ENCODE results near the gene SLC6A3. TPM values are rescaled to one million over a fixed set of nuclear protein-coding genes. Genes with fewer than 3 reads are reported as not detected.

The SLC6A3 gene
- total and polyA plus RNA-seq, 9 of the 15 experiments (the other 6 are each of a cell fraction or from before 2014, with no cell fraction given): not detected

GRCh38 chr5:1483856-1484729 is 38.9 kb upstream of the SLC6A3 start:
- intact Hi-C loops (cut with micrococcal nuclease) (no loop called here), in situ Hi-C loops (cut with MboI) (no loop called here)
- no TSS peak for BruUV-seq (replicated peaks)
- peak; percentile 60 for FAIRE-seq
- H3K79me2 ChIP-seq (ENCODE audit: control insufficient read depth, insufficient read depth, low read length): no peaks in the 10 kb centered on the region
- no peaks in the 10 kb centered on the region for H3K27me3 ChIP-seq (ENCODE audit: control insufficient read depth in 2 of 2, insufficient read depth in 2 of 2, low read length in 2 of 2)
- no peak overlapping the region for H2AFZ ChIP-seq (ENCODE audit: low read depth, low read length)
- no peak overlapping the region; a peak in 1 of 4 replicates for H3K9ac ChIP-seq (ENCODE audit: insufficient read depth in 1 of 2, low read depth in 2 of 2, low read length in 2 of 2)
- no peak for TF ChIP-seq FUS (optimal IDR thresholded peaks at IDR 0.05; ENCODE audit: low read depth, low read length)
- no peak for TF ChIP-seq CBFB (CRISPR knock-in tag; IDR thresholded peaks at IDR 0.05)
- TF ChIP-seq TFAM (CRISPR knock-in tag; conservative IDR thresholded peaks at IDR 0.05): no peak
- no peak for TF ChIP-seq ELK1 (CRISPR knock-in tag; IDR thresholded peaks at IDR 0.05)
- TF ChIP-seq PCBP2 (IDR thresholded peaks at IDR 0.05; ENCODE audit: low read depth, low read length, poor library complexity, severe bottlenecking): no peak
- no peak for TF ChIP-seq NCOA4 (IDR thresholded peaks at IDR 0.05; ENCODE audit: partially characterized antibody)
- no peak for TF ChIP-seq MXI1 (IDR thresholded peaks at IDR 0.05; ENCODE audit: low read depth, low read length)
- TF ChIP-seq, protein P1, sequence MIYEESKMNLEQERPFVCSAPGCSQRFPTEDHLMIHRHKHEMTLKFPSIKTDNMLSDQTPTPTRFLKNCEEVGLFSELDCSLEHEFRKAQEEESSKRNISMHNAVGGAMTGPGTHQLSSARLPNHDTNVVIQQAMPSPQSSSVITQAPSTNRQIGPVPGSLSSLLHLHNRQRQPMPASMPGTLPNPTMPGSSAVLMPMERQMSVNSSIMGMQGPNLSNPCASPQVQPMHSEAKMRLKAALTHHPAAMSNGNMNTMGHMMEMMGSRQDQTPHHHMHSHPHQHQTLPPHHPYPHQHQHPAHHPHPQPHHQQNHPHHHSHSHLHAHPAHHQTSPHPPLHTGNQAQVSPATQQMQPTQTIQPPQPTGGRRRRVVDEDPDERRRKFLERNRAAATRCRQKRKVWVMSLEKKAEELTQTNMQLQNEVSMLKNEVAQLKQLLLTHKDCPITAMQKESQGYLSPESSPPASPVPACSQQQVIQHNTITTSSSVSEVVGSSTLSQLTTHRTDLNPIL (CRISPR knock-in tag; IDR thresholded peaks at IDR 0.05): no peak
- no peak for TF ChIP-seq ZNF75A (CRISPR knock-in tag; IDR thresholded peaks at IDR 0.05)
- TF ChIP-seq ZMIZ1 (IDR thresholded peaks at IDR 0.05; ENCODE audit: low read depth in 2 of 2, low read length in 2 of 2): no peak
- TF ChIP-seq ZNF12 (CRISPR knock-in tag; IDR thresholded peaks at IDR 0.05): no peak
- H3K9me3 ChIP-seq (replicated peaks; ENCODE audit: control insufficient read depth, insufficient read depth, low read depth, low read length): no peaks in the 10 kb centered on the region
- no peak overlapping the region for H3K4me2 ChIP-seq (ENCODE audit: insufficient read depth, low read length)
- ChIA-PET POLR2A (interaction anchor here (0.5 to 1.4 kb wide), 2 partner anchors 19 to 71 kb away, joined by 3 to 6 read pairs; no protein-coding TSS in a partner anchor), CTCF (ENCODE audit: low intra/inter-chr PET ratio) (no interaction called here)
- 62% methylated on average over 30 of the region's 33 CpGs for WGBS (ENCODE audit: insufficient coverage, low coverage, missing lambda C conversion rate)
- H3K36me3 ChIP-seq (ENCODE audit: control insufficient read depth, insufficient read depth, low read length): peaks cover 11% of the 10 kb centered on the region; the same call in 2 of the 3 replicates
- H3K27ac ChIP-seq (ENCODE audit: extremely low read depth, low read depth, low read length): no peak overlapping the region
- no peak for ATAC-seq
- H3K4me1 ChIP-seq (replicated peaks in 1 of 2; ENCODE audit: control insufficient read depth in 2 of 2, insufficient read depth in 2 of 2, low read length in 2 of 2): peaks cover 0 to 15% of the 10 kb centered on the region in 2 experiments; a peak in 1 of 5 replicates
- H3K9me1 ChIP-seq (ENCODE audit: control insufficient read depth, insufficient read depth, low read length): peaks cover 2% of the 10 kb centered on the region
- peaks cover 22% of the 10 kb centered on the region for H4K20me1 ChIP-seq (replicated peaks; ENCODE audit: control insufficient read depth, insufficient read depth, low read length)
- no peak overlapping the region for H3K4me3 ChIP-seq
- no peak for DNase-seq (ENCODE audit: extremely low read depth in 1 of 4, low spot score in 3 of 4)
